RWPE2 (cell line): Measurements from ENCODE around the gene TAPBPL.
A peak's percentile ranks its signal among the peaks of the same experiment; 100 is the strongest.
"Not testable (repeated sequence)": the region's sequence is repeated elsewhere in the genome, so short reads cannot be mapped to it uniquely, and the experiment has no call there.

Source experiments
- ATAC-seq: fragments of 200-7000 bp; cut with Tn5 transposase; 3 replicates; pipeline ENCODE4 v1.9.1; 2021; ENCODE audit warnings: low read depth
- DNase-seq: peaks from one replicate; pipeline ENCODE4 v3.0.0-alpha.2; 2020; ENCODE audit warnings: low spot score
- H3K27ac ChIP-seq: fragments of 450-650 bp; 2 replicates; pipeline ENCODE4 v1.5.1; 2017; ENCODE audit warnings: mild to moderate bottlenecking; ENCODE audit not compliant: poor library complexity, severe bottlenecking
- H3K27me3 ChIP-seq: fragments of 250-450 bp; sonication (Bioruptor Pico); 2 replicates; pipeline ENCODE4 v1.5.1; 2021; ENCODE audit warnings: mild to moderate bottlenecking, moderate library complexity; ENCODE audit not compliant: insufficient read depth, poor library complexity, severe bottlenecking
- H3K36me3 ChIP-seq: fragments of 250-450 bp; sonication (Bioruptor Pico); 2 replicates; pipeline ENCODE4 v1.5.1; 2020; ENCODE audit warnings: low read depth, mild to moderate bottlenecking, moderate library complexity
- H3K4me1 ChIP-seq: fragments of 250-450 bp; sonication (Bioruptor Pico); 2 replicates; pipeline ENCODE4 v1.5.1; 2021; ENCODE audit warnings: mild to moderate bottlenecking, moderate library complexity; ENCODE audit not compliant: insufficient read depth, poor library complexity, severe bottlenecking
- H3K4me3 ChIP-seq: fragments of 250-450 bp; sonication (Bioruptor Pico); 2 replicates; pipeline ENCODE4 v1.5.1; 2021; ENCODE audit warnings: mild to moderate bottlenecking, moderate library complexity; ENCODE audit not compliant: severe bottlenecking
- H3K9me3 ChIP-seq: fragments of 250-450 bp; sonication (Bioruptor Pico); 2 replicates; pipeline ENCODE4 v1.5.1; 2021; ENCODE audit warnings: mild to moderate bottlenecking, moderate library complexity; ENCODE audit not compliant: severe bottlenecking
- CTCF ChIP-seq: fragments of 450-650 bp; IDR thresholded peaks from one replicate; pipeline ENCODE4 v1.5.1; 2017; ENCODE audit warnings: mild to moderate bottlenecking, moderate library complexity; ENCODE audit not compliant: poor library complexity, severe bottlenecking

The TAPBPL gene

GRCh38 chr12:6463216-6463615 lies 11.4 kb downstream of the TAPBPL start:
- Histone ChIP-seq H3K27ac (no peak overlapping the region), H3K27me3 (no peaks in the 10 kb centered on the region), H3K36me3 (peaks cover 32% of the 10 kb centered on the region), H3K9me3 (no peaks in the 10 kb centered on the region), H3K4me3 (no peak overlapping the region), H3K4me1 (no peaks in the 10 kb centered on the region)
- no peak for ATAC-seq
- no peak for TF ChIP-seq CTCF
- no peak for DNase-seq

- Histone ChIP-seq H3K4me3 (no peak overlapping the region), H3K4me1 (no peaks in the 10 kb centered on the region), H3K27me3 (no peaks in the 10 kb centered on the region), H3K27ac (no peak overlapping the region), H3K36me3 (peaks cover 32% of the 10 kb centered on the region), H3K9me3 (no peaks in the 10 kb centered on the region)
- DNase-seq (no peak), ATAC-seq (no peak)
- TF ChIP-seq CTCF, result no peak
These were observed 12.0 kb downstream of the TAPBPL start for GRCh38 chr12:6463858-6464257.

GRCh38 chr12:6464531-6464930 lies 12.7 kb downstream of the TAPBPL start:
- no peak for DNase-seq
- no peak for TF ChIP-seq CTCF
- H3K9me3 ChIP-seq, result no peaks in the 10 kb centered on the region
- no peak overlapping the region for H3K27ac ChIP-seq
- H3K36me3 ChIP-seq, result peaks cover 27% of the 10 kb centered on the region
- peaks cover 1% of the 10 kb centered on the region for H3K4me1 ChIP-seq
- H3K27me3 ChIP-seq, result no peaks in the 10 kb centered on the region
- ATAC-seq, result no peak
- no peak overlapping the region for H3K4me3 ChIP-seq

GRCh38 chr12:6465467-6466183 lies 13.8 kb downstream of the TAPBPL start:
- ATAC-seq (peak; percentile 55), DNase-seq (no peak)
- Histone ChIP-seq H3K4me3 (no peak overlapping the region), H3K4me1 (peaks cover 4% of the 10 kb centered on the region), H3K27me3 (no peaks in the 10 kb centered on the region), H3K27ac (no peak overlapping the region), H3K9me3 (no peaks in the 10 kb centered on the region), H3K36me3 (peaks cover 18% of the 10 kb centered on the region)
- TF ChIP-seq CTCF, result peak; percentile 76

- Histone ChIP-seq H3K36me3 (peaks cover 15% of the 10 kb centered on the region; the same call in 1 of the 2 replicates), H3K4me1 (peaks cover 4% of the 10 kb centered on the region), H3K27me3 (no peaks in the 10 kb centered on the region), H3K4me3 (no peak overlapping the region), H3K9me3 (no peaks in the 10 kb centered on the region), H3K27ac (no peak overlapping the region)
- TF ChIP-seq CTCF, result no peak
- no peak for DNase-seq
- no peak for ATAC-seq
These were observed 14.3 kb downstream of the TAPBPL start for GRCh38 chr12:6466184-6466573.

GRCh38 chr12:6466751-6467150 lies 14.9 kb downstream of the TAPBPL start:
- H3K4me1 ChIP-seq, H3K9me3 ChIP-seq, H3K4me3 ChIP-seq, H3K27me3 ChIP-seq, DNase-seq, H3K27ac ChIP-seq, ATAC-seq: not testable (repeated sequence)
- peaks cover 15% of the 10 kb centered on the region; the same call in 1 of the 2 replicates for H3K36me3 ChIP-seq

- H3K9me3 ChIP-seq, H3K27ac ChIP-seq, H3K4me3 ChIP-seq, ATAC-seq, H3K4me1 ChIP-seq, DNase-seq, H3K27me3 ChIP-seq: not testable (repeated sequence)
- H3K36me3 ChIP-seq, result peaks cover 11% of the 10 kb centered on the region; the same call in 1 of the 2 replicates
These were observed 15.9 kb downstream of the TAPBPL start for GRCh38 chr12:6467571-6468282.
